GM12878 (cell line): ENCODE data around the gene CD38. TPM values are rescaled to one million over a fixed set of nuclear protein-coding genes. Genes with fewer than 3 reads are reported as not detected.
A peak's percentile ranks its signal among the peaks of the same experiment; 100 is the strongest.

Experiments used
- BHLHE40 ChIP-seq, 2 experiments: fragments of 450-650 bp in 1 of 2; IDR thresholded peaks; 2 replicates each; pipeline ENCODE4 v1.6.1; 2011 to 2017; ENCODE audit warnings: low read depth in 2 of 2, borderline replicate concordance in 1 of 2, improper control_type of control experiment in 1 of 2, low read length in 1 of 2, mild to moderate bottlenecking in 1 of 2
- CBX3 ChIP-seq: fragments of 200-600 bp; sonication (generic); IDR thresholded peaks from 2 replicates; pipeline ENCODE4 v1.6.1; 2016; ENCODE audit warnings: low read depth, borderline replicate concordance
- CBX5 ChIP-seq: sonication (generic); IDR thresholded peaks from 2 replicates; pipeline ENCODE4 v1.6.1; 2016; ENCODE audit warnings: low read depth, moderate library complexity, mild to moderate bottlenecking, inconsistent platforms
- CEBPB ChIP-seq, 2 experiments: fragments of 150-350 bp in 1 of 2; IDR thresholded peaks; 2 replicates each; pipeline ENCODE4 v1.6.1; 2012 to 2014; ENCODE audit warnings: low read depth in 2 of 2, low read length in 2 of 2, borderline replicate concordance in 1 of 2, inconsistent platforms in 1 of 2
- CHD1 ChIP-seq: IDR thresholded peaks from 2 replicates; pipeline ENCODE4 v1.6.1; 2012; ENCODE audit warnings: low read depth, low read length, improper control_type of control experiment
- FOS ChIP-seq: IDR thresholded peaks from 3 replicates; pipeline ENCODE4 v1.6.1; 2011; ENCODE audit warnings: borderline replicate concordance; ENCODE audit not compliant: insufficient read length; ENCODE audit errors: extremely low read depth
- MEF2A ChIP-seq: IDR thresholded peaks from 2 replicates; pipeline ENCODE4 v1.6.1; 2011; ENCODE audit warnings: low read depth, mild to moderate bottlenecking, low read length, moderate library complexity; ENCODE audit not compliant: insufficient read depth
- NBN ChIP-seq: fragments of 450-650 bp; IDR thresholded peaks from 2 replicates; pipeline ENCODE4 v1.6.1; 2016
- PAX5 ChIP-seq: IDR thresholded peaks from 2 replicates; pipeline ENCODE4 v1.6.1; 2011; ENCODE audit warnings: low read depth, low read length, borderline replicate concordance
- PBX3 ChIP-seq: IDR thresholded peaks from 2 replicates; pipeline ENCODE4 v1.6.1; 2011; ENCODE audit warnings: mild to moderate bottlenecking, low read depth, low read length, moderate library complexity; ENCODE audit not compliant: insufficient replicate concordance
- PKNOX1 ChIP-seq: fragments of 450-650 bp; IDR thresholded peaks from 2 replicates; pipeline ENCODE4 v1.6.1; 2016; ENCODE audit warnings: mild to moderate bottlenecking
- POU2F2 ChIP-seq: IDR thresholded peaks from 3 replicates; pipeline ENCODE4 v1.6.1; 2011; ENCODE audit warnings: low read depth, mild to moderate bottlenecking, low read length, borderline replicate concordance
- RUNX3 ChIP-seq: IDR thresholded peaks from 2 replicates; pipeline ENCODE4 v1.6.1; 2012; ENCODE audit warnings: low read length, inconsistent platforms
- TCF3 ChIP-seq: IDR thresholded peaks from 2 replicates; pipeline ENCODE4 v1.6.1; 2012; ENCODE audit warnings: low read depth, mild to moderate bottlenecking, low read length, borderline replicate concordance; ENCODE audit not compliant: insufficient read depth
- USF2 ChIP-seq: IDR thresholded peaks from 2 replicates; pipeline ENCODE4 v1.6.1; 2011; ENCODE audit warnings: low read depth, low read length, improper control_type of control experiment, borderline replicate concordance
- WRNIP1 ChIP-seq: IDR thresholded peaks from 2 replicates; pipeline ENCODE4 v1.6.1; 2011; ENCODE audit warnings: low read depth, low read length, improper control_type of control experiment, borderline replicate concordance
- ZBED1 ChIP-seq: IDR thresholded peaks from 2 replicates; pipeline ENCODE4 v1.6.1; 2016; ENCODE audit warnings: borderline replicate concordance
- polyA plus RNA-seq, 11 experiments: library from polyadenylated mRNA; depleted of rRNA in 4 of 11; unstranded in 6 of 11; stranded (reverse) in 5 of 11; fragments of >200 nt; fragmentation: Nextera tagmentation in 4 of 11; fragmentation: Illumina TruSeq in 1 of 11; extraction: Ambion mirVana in 4 of 11; extraction: Trizol in 1 of 11; gene quantifications; 1 replicate in 1 of 11; 2 replicates in 10 of 11; pipeline versions ENCODE4 v1.2.1 to v1.2.3, GENCODE V29; 2011 to 2016; ENCODE audit warnings: inconsistent platforms in 2 of 11, missing spikeins in 2 of 11, low read depth in 1 of 11
- total RNA-seq, 4 experiments: library from RNA; depleted of rRNA in 3 of 4; stranded (reverse); fragments of >200 nt in 3 of 4; fragmentation: Illumina TruSeq in 1 of 4; extraction: Trizol in 1 of 4; gene quantifications; 2 replicates each; pipeline versions ENCODE4 v1.2.1 to v1.2.3, GENCODE V29; 2013 to 2021
- TF ChIP-seq, protein P1 (sequence below): fragments of 450-650 bp; conservative IDR thresholded peaks from 2 replicates; pipeline ENCODE4 v1.6.1; 2017; ENCODE audit warnings: mild to moderate bottlenecking, moderate library complexity

CD38 gene
- total and polyA plus RNA-seq, 10 of the 15 experiments (the other 5 are each of a cell fraction or from before 2014, with no cell fraction given): 3.5 to 39.8 (median 12.7) TPM

GRCh38 chr4:15778289-15779241 lies at the start of gene CD38 (continued):
- peak; percentile 51 to 59; a peak in 2 of 4 replicates for TF ChIP-seq BHLHE40 (IDR thresholded peaks at IDR 0.05; ENCODE audit: borderline replicate concordance in 1 of 2, low read depth in 2 of 2, low read length in 1 of 2)
- no peak for TF ChIP-seq CEBPB (IDR thresholded peaks at IDR 0.05; ENCODE audit: borderline replicate concordance in 1 of 2, low read depth in 2 of 2, low read length in 2 of 2)
- no peak for TF ChIP-seq PBX3
- TF ChIP-seq CBX3: no peak
- TF ChIP-seq FOS: no peak
- TF ChIP-seq POU2F2: peak; percentile 93
- TF ChIP-seq CBX5: 0 out of 2 replicates have a peak, but pooled peaks have one; percentile 36
- TF ChIP-seq RUNX3: peak; percentile 99
- no peak for TF ChIP-seq USF2
- no peak for TF ChIP-seq PKNOX1
- no peak for TF ChIP-seq CHD1
- peak; percentile 76; the same call in 1 of the 2 replicates for TF ChIP-seq PAX5
- no peak for TF ChIP-seq MEF2A
- TF ChIP-seq WRNIP1: no peak
- TF ChIP-seq TCF3: 0 out of 2 replicates have a peak, but pooled peaks have one; percentile 30
- peak; percentile 31; the same call in 1 of the 2 replicates for TF ChIP-seq ZBED1
- no peak; the same call in none of the 2 replicates for TF ChIP-seq NBN
- TF ChIP-seq, protein P1, sequence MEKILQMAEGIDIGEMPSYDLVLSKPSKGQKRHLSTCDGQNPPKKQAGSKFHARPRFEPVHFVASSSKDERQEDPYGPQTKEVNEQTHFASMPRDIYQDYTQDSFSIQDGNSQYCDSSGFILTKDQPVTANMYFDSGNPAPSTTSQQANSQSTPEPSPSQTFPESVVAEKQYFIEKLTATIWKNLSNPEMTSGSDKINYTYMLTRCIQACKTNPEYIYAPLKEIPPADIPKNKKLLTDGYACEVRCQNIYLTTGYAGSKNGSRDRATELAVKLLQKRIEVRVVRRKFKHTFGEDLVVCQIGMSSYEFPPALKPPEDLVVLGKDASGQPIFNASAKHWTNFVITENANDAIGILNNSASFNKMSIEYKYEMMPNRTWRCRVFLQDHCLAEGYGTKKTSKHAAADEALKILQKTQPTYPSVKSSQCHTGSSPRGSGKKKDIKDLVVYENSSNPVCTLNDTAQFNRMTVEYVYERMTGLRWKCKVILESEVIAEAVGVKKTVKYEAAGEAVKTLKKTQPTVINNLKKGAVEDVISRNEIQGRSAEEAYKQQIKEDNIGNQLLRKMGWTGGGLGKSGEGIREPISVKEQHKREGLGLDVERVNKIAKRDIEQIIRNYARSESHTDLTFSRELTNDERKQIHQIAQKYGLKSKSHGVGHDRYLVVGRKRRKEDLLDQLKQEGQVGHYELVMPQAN: peak; percentile 34
